Stimulated activated CD8-positive, alpha-beta memory T cell treated with anti-CD3 and anti-CD28 coated beads, Interleukin-15, amount 100 ng/mL, for 24 hours (primary cell): ENCODE data around the gene C1QTNF12.
"Not testable (repeated sequence)": the region's sequence is repeated elsewhere in the genome, so short reads cannot be mapped to it uniquely, and the experiment has no call there.

Experiments used
- DNase-seq: peaks from one replicate; pipeline ENCODE4 v3.0.0-alpha.2; 2020; ENCODE audit warnings: low read depth

Gene C1QTNF12

DNA sequence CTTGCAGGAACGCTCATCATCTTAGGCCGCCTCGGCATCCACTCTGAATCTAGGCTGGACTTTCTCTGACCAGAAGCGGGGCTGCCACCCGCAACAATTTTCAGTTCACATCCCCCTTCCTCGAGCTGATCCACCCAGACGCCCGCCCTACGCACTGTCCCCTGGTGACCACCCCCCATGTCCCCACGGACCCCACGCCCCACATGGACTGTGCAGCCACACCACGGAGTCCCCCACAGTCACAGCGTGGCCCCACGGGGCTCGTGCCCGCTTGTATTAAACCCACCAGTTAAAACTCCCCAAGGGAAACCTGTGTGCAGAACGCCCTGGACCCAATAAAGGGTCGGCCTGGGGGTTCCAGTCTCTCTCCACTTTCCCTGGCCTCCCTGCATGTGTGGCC is 13.0 kb upstream of the C1QTNF12 start:
- no peak for DNase-seq

DNA sequence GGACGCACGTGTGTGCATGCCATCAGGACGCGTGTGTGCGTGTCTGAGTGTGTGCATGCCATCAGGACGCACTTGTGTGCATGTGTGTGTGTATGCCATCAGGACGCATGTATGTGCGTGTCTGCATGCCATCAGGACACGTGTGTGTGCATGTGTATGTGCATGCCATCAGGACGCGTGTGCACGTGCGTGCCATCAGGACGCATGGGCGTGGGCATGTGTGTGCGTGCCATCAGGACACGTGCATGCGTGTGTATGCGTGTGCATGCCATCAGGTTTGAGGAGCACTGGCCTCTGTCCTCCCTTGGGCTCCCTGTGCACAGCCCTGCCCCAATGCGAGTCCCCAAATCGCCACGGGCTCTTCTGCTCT is 12.6 kb upstream of the C1QTNF12 start:
- DNase-seq: no peak

DNA sequence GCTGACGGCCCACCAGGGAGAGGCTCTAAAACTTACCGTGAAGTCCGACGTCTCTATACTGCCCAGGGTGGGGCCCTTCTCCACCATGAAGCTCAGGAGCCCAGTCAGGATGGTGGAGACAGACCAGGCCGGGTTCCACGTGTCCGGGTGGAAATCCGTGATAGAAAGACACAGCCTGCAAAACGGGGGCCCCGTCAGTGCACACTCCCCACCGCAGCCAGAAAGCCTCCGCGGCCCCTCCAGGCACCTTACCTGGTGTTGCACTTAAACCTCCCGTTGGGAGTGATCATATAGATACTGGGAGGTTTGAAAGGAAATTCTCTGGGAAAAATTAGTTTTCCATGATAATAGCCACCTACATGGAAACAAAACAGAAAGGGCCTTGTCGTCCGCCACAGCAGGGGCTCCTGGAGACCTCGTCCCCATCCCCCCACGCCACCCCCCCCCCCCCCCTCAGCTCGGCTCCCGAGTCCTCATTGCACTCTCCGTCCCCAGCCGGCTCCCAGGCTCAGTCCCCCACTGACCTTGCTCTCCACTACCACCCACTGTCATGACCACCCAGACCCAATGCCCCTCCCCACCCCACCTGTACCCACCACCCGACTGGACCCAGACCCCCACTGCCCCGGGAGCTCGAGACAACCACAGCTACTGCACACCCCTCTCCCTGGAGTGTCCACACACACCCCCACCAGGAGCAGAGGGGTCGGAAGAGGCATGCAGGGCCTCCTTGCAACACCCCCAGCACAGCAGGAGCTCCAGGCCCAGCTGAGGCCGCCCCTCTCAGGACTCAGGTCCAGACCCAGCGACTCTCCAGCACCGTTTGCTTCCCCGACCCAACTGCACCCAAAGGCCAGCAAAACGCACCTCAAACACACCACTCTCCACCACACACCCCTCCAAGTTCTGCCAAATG is 10.7 kb upstream of the C1QTNF12 start:
- DNase-seq: no peak

DNA sequence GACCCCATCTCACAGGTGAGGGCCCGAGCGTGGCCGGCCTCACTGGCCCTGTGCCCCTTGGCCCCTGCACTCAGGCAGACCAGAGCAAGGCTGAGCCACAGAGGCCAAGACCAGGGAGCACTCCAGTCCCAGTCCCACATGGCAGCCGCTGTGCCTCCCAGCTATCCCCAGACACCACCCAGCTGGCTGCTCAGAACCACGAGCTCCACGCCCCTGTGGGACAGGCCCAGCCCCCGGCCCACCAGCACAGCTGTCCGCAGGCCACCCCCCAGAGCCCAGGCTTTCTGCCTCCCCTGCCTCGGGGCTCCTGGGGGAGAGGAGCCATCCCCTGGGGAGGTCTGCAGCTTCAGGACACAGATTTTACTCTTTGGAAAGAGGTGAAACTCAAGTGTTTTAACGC is 9.1 kb upstream of the C1QTNF12 start:
- DNase-seq: no peak

DNA sequence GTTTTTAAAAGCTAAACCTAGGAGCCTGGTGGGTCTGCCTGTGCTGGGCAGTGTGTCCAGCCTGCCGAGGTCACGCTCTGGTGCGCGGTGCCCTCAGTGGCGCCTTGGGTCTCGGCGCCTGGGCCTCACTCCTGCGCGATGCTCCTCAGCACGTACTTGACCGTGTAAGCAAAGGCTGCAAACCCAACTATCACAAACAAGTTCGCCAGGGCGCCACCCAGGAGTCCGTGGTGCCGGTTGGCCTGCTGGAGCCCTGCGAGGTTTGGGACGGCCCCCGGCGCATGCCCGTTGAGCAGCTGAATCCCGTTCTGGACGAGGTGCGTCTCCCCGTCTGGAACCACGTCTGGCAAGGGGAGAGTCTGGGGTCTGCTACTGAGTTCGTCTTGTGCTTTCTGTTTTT is 8.6 kb upstream of the C1QTNF12 start:
- no peak for DNase-seq

DNA sequence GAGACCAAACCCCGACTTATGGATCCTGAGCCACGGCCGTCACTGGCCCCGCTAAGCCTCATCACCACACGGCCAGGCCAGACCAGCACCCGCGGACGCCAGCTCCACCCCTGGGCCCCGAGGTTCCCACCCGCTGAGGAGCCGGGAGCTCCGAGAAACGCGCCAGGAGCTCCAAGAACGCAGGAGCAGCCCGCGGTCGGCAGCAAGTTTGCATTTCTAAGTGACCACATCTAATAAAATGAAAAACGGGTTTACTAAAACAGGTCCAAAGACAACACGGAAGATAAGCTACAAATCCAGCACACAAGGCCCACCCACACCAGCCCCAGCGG is 8.1 kb upstream of the C1QTNF12 start:
- DNase-seq: no peak

DNA sequence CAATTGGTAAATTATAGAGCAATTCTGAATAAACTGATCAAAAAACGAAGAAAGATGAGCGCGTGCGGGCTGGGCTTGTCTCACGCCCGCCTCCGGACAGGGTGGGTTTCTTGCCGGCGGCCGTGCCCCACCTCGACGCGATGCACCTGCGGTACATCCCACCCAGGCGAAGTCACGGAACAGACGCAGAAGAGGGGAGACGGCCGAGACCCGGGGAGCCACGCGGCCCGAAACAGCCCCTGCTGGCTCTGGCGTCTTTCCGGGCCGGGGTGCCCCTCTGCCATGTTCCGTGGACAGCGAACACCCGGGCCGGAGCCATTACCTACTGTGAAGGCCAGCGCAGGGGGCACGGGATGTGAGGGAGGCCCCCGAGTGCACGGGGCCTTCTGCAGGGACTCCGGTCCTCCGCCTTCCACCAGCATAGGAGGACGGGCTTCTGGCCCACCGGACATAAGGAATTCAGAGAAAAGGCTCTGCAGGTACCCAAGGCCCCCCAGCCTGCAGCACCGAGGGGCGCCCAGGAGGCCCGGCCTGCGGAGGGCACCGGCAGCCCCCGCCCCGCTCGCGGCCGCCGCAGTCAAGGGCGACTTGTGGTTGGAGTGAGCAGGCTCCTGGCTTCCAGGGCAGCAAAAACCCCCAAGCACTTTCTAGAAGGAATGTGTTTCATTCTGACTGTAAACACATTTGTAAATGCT is 7.6 kb upstream of the C1QTNF12 start:
- DNase-seq: no peak

DNA sequence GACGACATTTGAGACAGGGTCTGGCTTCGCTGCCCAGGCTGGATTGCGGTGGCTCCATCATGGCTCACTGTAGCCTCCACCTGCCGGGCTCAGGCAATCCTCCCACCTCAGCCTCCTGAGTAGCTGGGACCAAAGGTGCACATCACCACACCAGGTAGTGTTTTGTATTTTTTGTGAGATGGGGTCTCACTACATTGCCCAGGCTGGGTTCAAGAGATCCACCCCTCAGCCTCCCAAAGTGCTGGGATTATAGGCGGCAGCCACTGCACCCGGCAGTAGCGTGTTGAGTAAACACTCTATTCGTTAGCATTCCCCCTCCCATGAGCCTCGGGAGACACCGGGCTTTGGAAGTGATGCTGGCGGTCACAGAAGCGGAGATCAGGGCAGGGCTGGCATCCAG is 6.8 kb upstream of the C1QTNF12 start:
- DNase-seq: no peak

DNA sequence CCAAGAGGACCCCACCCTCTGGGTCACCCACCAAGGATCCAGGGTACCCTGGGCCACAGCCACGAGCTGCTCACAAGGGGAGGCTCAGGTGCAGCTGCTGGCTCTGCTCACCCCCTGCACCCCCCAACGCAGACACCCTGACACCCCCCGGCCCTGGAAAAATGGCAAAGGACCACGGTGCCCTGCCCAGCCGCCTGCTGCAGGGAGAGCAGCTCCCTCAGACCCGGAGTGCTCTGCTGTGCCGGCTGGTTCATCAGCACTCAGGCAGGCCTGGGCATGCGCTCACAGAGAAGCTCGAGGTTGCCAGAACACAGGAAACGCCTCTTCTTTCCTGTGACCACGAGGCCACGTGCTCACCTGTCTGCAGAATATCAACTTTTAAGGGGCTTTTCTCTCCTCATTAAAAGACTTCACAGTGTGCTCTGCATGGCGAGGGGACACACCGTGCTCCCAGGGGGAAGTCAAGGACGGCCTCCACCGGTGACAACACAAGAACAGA is 4.3 kb upstream of the C1QTNF12 start:
- DNase-seq: no peak

DNA sequence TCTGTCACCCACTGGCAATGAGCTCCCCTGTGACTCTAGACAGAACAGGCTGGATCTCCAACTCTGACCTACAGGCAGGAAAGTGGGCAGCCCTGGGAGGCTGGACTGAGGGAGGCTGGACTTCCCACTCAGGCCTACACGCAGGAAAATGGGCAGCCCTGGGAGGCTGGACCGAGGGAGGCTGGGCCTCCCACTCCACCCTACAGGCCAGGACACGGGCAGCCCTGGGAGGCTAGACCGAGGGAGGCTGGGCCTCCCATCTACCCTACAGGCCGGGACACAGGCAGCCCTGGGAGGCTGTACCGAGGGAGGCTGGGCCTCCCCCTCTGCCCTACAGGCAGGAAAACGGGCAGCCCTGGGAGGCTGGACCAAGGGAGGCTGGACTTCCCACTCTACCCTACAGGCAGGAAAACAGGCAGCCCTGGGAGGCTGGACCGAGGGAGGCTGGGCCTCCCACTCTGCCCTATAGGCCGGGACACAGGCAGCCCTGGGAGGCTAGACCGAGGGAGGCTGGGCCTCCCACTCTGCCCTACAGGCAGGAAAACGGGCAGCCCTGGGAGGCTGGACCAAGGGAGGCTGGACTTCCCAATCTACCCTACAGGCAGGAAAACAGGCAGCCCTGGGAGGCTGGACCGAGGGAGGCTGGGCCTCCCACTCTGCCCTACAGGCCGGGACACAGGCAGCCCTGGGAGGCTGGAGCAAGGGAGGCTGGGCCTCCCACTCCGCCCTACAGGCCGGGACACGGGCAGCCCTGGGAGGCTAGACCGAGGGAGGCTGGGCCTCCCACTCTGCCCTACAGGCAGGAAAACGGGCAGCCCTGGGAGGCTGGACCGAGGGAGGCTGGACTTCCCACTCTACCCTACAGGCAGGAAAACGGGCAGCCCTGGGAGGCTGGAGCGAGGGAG is 1.7 kb upstream of the C1QTNF12 start:
- DNase-seq: not testable (repeated sequence)

DNA sequence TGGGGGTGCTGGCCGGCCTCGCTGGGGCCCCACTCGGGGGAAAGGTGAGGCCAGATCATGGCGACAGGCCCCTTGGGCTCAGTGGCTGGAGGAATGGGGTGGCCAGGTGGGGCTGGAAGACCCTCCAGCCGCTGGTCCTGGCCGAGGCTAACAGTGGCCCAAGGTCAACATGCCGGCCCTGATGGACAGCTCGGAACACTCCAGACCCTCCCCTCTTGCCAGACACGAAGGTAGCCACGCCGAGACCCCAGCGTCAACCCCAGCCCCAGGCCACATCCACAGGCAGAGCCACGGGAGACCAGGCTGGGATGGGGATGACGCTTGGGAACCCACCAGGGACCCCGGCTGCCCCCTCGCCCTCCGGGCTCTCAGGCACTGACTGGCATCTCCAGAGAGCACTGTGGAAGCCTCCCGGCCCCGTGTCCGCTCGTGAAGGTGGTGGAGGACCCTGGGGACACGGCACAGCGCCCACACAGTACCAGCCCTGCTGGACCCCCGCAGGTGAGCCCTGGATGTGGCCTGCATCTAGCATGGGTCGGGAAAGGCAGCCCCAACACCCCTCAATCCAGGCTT is 905 bp upstream of the C1QTNF12 start:
- DNase-seq: no peak

DNA sequence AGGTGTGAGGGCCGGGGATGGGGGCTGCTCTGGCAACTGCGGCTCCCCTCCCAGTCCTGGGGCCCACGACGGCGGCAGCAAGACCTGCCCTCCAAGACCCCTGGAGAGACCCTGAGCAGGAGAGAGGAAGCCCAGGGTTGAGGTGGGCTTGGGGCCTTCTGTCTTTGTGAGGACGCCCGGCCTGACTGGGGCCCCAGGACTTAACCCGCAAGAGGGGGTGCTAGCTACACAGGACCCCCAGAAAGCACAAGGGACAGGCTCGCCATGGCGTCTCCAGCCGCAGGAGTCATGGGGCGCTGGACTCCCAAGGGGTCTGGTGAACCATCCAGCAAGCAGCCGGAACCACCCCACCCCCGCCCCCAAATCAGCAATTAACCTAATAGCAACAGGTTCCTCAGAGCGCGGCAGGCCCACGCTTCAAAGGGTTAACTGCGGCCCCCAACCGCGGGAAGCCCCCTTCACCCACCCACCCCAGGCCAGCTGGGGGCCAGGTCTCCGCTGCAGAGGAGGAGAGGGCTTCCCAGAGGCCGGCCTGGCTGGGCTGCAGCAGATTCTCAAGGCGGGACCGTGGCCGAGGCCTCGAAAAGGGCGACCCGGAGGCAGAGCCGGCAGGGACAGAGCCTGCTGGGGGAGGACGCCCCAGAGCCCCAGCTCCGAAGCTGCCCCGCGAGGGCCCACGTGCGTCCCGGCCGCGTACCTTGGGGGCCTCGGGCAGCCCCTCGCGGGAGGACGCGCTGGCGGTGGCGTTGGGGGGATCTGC is 525 bp downstream of the C1QTNF12 start:
- DNase-seq: no peak

DNA sequence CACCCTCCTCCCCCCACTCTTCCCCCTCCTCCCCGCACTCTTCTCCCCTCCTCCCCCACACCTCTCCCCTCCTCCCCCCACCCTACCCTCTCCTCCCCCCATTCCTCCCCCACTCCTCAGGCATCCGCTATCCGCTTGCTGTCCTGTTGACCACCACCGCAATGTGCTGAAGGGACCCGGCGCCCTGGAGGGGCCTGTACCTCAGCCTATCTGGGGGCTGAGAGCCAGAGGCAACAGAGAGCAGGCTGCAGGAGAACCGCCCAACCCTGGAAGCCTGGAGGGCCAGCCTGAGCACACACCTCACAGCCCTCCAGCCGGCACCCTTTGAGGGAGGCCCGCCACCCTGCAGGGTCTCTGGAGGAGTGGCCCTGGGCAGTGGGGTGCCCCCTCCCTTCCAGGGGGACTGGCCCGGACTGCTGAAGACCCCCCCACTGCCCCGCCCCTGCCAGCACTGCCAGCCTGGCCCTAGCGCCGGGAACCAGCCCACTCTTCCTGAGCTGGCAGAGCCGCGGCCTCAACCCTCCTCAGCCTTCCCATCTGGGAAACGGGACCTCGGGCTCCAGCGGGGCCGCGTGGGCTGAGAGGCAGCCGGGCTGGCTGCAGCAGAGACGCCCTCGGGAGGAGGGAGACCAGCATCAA is 1.2 kb downstream of the C1QTNF12 start:
- no peak for DNase-seq

DNA sequence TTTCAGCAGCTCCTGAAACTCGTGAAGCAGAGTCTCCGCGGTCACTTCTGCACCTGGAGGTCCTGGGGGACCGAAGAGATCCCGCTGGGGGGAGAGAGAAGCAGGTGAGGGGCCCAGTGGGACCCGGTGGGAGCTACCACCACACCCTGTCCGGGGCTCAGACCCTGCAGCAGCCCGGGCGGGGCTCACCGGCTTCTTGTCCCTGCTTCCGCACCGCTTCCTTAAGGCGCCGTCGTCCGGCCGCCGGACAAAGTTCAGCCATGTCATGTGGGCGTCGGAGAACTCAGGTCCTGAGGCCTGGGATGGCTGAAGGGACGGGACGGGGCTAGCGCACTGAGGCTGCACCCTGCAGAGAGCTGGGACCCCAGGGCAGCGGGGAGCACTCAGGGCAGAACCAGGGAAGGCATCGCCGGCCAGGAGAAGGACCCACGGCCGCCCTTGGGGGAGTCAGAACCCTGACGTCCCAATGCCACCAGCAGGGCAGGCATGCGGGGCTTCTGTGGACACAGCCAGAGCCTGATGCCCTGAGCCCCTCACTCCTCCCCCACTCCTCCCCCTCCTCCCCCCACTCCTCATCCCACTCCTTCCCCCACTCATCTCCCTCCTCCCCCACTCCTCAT is 2.2 kb downstream of the C1QTNF12 start:
- DNase-seq: no peak

DNA sequence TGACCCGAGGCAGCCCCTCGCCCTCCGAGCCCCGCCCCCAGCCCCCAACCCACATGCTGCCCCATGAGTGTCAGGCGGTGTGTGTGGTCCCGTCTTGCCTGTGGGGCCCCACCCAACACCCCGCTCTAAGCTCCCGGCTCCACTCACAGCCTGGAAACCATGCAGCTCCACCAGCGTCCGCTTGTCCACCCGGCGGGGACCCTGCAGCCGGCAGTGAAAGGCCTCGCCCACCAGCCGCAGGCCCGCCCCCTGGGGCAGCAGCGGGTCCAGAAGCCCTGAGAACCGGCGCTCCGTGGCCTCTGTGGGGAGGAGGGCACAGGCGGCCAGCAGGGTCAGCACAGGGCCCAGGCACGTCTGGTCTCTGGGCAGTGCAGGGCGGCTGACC is 2.7 kb downstream of the C1QTNF12 start:
- no peak for DNase-seq

DNA sequence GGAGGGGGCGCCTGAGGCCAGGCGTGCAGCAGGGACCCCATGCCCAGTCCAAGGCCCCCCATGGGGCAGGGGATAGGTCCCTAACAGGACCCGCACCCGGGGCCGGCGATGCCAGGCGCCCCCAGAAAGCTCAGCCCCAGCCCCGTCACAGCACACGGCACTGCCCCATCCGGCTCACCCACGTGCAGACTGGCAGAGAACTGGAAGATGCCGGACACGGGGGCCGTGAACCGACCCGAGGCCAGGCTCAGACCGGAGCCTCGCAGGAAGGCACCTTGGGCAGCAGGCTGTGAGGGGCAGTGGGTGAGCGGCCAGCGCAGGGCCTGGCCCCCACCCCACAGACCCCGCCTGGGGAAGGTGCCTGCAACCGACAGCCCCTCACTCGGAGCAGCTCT is 3.3 kb downstream of the C1QTNF12 start:
- no peak for DNase-seq

DNA sequence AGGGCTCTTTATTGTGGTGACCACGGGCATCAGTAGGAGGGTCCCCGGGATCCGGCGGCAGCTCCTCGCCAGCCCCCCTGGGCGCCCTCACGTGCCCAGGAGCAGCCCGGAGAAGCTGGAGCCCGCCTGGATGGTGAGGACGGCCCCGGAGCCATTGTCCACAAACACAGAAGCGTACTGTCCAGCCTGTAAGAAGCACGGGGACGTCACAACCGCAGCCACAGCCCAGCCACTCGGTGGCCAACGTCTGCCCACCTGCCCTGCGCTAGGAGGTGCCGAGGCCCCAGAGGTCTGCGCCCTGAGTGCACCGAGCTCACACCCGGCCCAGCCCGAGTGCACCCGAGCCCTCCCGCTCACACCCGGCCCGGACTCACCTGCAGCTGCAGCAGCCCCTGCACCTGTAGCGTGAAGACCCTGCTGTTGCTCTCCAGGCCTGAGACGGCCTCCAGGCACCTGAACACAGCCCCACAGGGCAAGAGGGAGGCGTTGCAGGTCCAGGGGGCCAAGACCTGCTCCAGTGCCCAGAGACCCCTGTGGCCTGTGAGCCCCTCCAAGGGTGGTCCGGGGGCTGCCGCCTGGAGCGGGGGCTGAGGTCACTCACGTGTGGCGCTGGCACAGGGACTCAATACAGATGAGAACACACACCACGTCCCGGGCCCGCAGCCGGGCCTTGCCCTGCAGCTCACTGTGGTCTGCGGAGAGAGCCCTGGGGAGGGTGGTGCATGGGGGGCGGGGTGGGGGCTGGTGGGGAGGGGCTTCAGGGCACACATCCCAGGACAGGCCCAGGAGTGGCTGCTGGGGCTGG is 3.9 kb downstream of the C1QTNF12 start:
- no peak for DNase-seq

DNA sequence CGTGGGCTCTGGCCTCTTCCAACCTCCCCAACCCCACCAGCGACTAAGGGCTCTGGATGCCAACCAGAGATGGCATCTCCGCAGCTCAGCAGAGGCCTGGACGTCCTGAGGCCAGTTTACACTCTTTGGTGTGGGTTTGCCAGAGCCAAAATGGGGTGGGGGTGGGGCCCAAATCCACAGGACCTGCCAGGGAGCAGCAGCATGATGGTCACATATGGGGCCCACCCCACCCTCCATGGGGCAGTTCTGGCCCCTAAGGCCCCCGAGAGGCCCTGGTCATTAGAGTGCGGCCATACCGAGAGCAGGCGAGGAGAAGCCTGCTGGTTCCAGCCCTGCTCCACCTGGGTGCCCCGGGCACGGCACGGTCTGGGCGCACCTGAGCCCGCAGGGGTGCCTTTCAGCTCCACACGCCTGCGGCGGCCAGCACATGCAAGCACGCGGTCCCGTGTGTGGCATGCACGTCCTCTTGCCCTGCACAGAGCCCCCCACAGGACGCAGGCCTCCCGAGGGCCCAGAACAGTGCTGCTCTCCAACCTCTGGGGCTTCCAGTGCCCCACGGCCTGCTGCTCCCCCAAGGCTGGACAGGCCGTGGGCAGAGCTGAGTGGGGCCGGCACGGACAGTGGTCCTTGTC is 4.8 kb downstream of the C1QTNF12 start:
- DNase-seq: no peak
